Urinary bladder (tissue), 4 donors: ENCODE data around the gene NRDE2. TPM values are rescaled to one million over a fixed set of nuclear protein-coding genes. Genes with fewer than 3 reads are reported as not detected.

Source experiments
- DNase-seq: peaks from one replicate; pipeline ENCODE4 v3.0.0-alpha.2; 2015; ENCODE audit errors: extremely low spot score
- H3K27ac ChIP-seq: one replicate; pipeline ENCODE4 v1.5.1; 2013; ENCODE audit warnings: low read depth, mild to moderate bottlenecking, moderate library complexity
- H3K36me3 ChIP-seq: one replicate; pipeline ENCODE4 v1.6.1; 2013; ENCODE audit warnings: mild to moderate bottlenecking, moderate library complexity; ENCODE audit not compliant: insufficient read depth
- H3K4me1 ChIP-seq: one replicate; pipeline ENCODE4 v1.6.1; 2013; ENCODE audit warnings: mild to moderate bottlenecking, moderate library complexity; ENCODE audit not compliant: insufficient read depth
- H3K4me3 ChIP-seq: one replicate; pipeline ENCODE4 v1.5.1; 2013; ENCODE audit warnings: low read depth, low read length
- WGBS: extraction: QIAGEN DNeasy Blood & Tissue Kit; methylation state at CpG from one replicate; pipeline ENCODE4 v1.1.7; 2013; 5-methylcytosine and 5-hydroxymethylcytosine counted together
- polyA plus RNA-seq: library from polyadenylated mRNA; stranded (reverse); fragments of 200-250 nt; gene quantifications from one replicate; pipeline ENCODE4 v1.2.3, GENCODE V29; 2013
- total RNA-seq: library from RNA; depleted of rRNA; stranded (reverse); fragments of >200 nt; gene quantifications from one replicate; pipeline ENCODE4 v1.2.3, GENCODE V29; 2014
- donor health status: healthy with polysubstance abuse.
- donor health status: healthy.

The NRDE2 gene
- total and polyA plus RNA-seq, 2 donors: 8.0 to 15.6 TPM

- WGBS: 95% methylated on average over 15 of the region's 15 CpGs
- H3K4me1 ChIP-seq: peaks cover 4% of the 10 kb centered on the region
- DNase-seq: no peak
- H3K4me3 ChIP-seq: peak overlapping the region; percentile 47
- peaks cover 2% of the 10 kb centered on the region for H3K36me3 ChIP-seq
- H3K27ac ChIP-seq: no peak overlapping the region
Observed at GRCh38 chr14:90330203-90331196, 1.2 kb downstream of the NRDE2 start.

GRCh38 chr14:90321891-90322290, 9.8 kb downstream of the NRDE2 start:
- Histone ChIP-seq H3K27ac (no peak overlapping the region), H3K4me3 (no peak overlapping the region), H3K36me3 (no peaks in the 10 kb centered on the region), H3K4me1 (no peaks in the 10 kb centered on the region)
- no peak for DNase-seq
- WGBS: 91% methylated on average over 4 of the region's 4 CpGs

GRCh38 chr14:90319634-90320541, 11.9 kb downstream of the NRDE2 start:
- 94% methylated on average over 6 of the region's 6 CpGs for WGBS
- H3K4me1 ChIP-seq: no peaks in the 10 kb centered on the region
- no peak overlapping the region for H3K27ac ChIP-seq
- H3K4me3 ChIP-seq: no peak overlapping the region
- H3K36me3 ChIP-seq: peaks cover 2% of the 10 kb centered on the region
- DNase-seq: no peak

GRCh38 chr14:90319173-90319572, 12.6 kb downstream of the NRDE2 start:
- peaks cover 2% of the 10 kb centered on the region for H3K36me3 ChIP-seq
- no peak overlapping the region for H3K4me3 ChIP-seq
- H3K4me1 ChIP-seq: no peaks in the 10 kb centered on the region
- 86% methylated on average over 3 of the region's 3 CpGs for WGBS
- DNase-seq: no peak
- no peak overlapping the region for H3K27ac ChIP-seq

- H3K27ac ChIP-seq: no peak overlapping the region
- no peak overlapping the region for H3K4me3 ChIP-seq
- no peaks in the 10 kb centered on the region for H3K4me1 ChIP-seq
- WGBS: 88% methylated on average over 4 of the region's 4 CpGs
- DNase-seq: no peak
- peaks cover 2% of the 10 kb centered on the region for H3K36me3 ChIP-seq
Observed at GRCh38 chr14:90318016-90318415, 13.7 kb downstream of the NRDE2 start.

GRCh38 chr14:90317286-90317685, 14.5 kb downstream of the NRDE2 start:
- Histone ChIP-seq H3K4me1 (no peaks in the 10 kb centered on the region), H3K36me3 (peaks cover 2% of the 10 kb centered on the region), H3K4me3 (no peak overlapping the region), H3K27ac (no peak overlapping the region)
- DNase-seq: no peak
- 88% methylated on average over 2 of the region's 2 CpGs for WGBS

- H3K36me3 ChIP-seq: peaks cover 5% of the 10 kb centered on the region
Observed at GRCh38 chr14:90308561-90308960, 23.2 kb downstream of the NRDE2 start.

GRCh38 chr14:90305176-90305601, 26.6 kb downstream of the NRDE2 start:
- no peak overlapping the region for H3K27ac ChIP-seq
- peaks cover 8% of the 10 kb centered on the region for H3K36me3 ChIP-seq
- no peak for DNase-seq
- WGBS: 88% methylated on average over 4 of the region's 4 CpGs
- H3K4me3 ChIP-seq: no peak overlapping the region
- no peaks in the 10 kb centered on the region for H3K4me1 ChIP-seq

More at GRCh38 chr14:90308561-90308960, 23.2 kb downstream of the NRDE2 start:
- Histone ChIP-seq H3K4me1 (no peaks in the 10 kb centered on the region), H3K27ac (no peak overlapping the region), H3K4me3 (no peak overlapping the region)
- DNase-seq: no peak
- 94% methylated on average over 7 of the region's 7 CpGs for WGBS

GRCh38 chr14:90304502-90304901, 27.2 kb downstream of the NRDE2 start:
- Histone ChIP-seq H3K4me1 (no peaks in the 10 kb centered on the region), H3K4me3 (no peak overlapping the region), H3K27ac (no peak overlapping the region), H3K36me3 (peaks cover 8% of the 10 kb centered on the region)
- no peak for DNase-seq

GRCh38 chr14:90303473-90303872, 28.3 kb downstream of the NRDE2 start:
- Histone ChIP-seq H3K36me3 (peaks cover 8% of the 10 kb centered on the region), H3K4me1 (no peaks in the 10 kb centered on the region), H3K4me3 (no peak overlapping the region), H3K27ac (no peak overlapping the region)
- WGBS: 94% methylated on average over 4 of the region's 4 CpGs
- DNase-seq: no peak

GRCh38 chr14:90302529-90303303, 29.0 kb downstream of the NRDE2 start:
- Histone ChIP-seq H3K36me3 (peaks cover 12% of the 10 kb centered on the region), H3K27ac (no peak overlapping the region), H3K4me3 (no peak overlapping the region), H3K4me1 (no peaks in the 10 kb centered on the region)
- 75% methylated on average over 10 of the region's 10 CpGs for WGBS
- no peak for DNase-seq

GRCh38 chr14:90301668-90302090, 30.1 kb downstream of the NRDE2 start:
- 31% methylated on average over 5 of the region's 5 CpGs for WGBS

GRCh38 chr14:90301122-90301521, 30.6 kb downstream of the NRDE2 start:
- 78% methylated on average over 6 of the region's 6 CpGs for WGBS

More at GRCh38 chr14:90301668-90302090, 30.1 kb downstream of the NRDE2 start:
- H3K27ac ChIP-seq: no peak overlapping the region
- H3K36me3 ChIP-seq: peaks cover 12% of the 10 kb centered on the region
- H3K4me3 ChIP-seq: no peak overlapping the region
- DNase-seq: peak; percentile 21
- no peaks in the 10 kb centered on the region for H3K4me1 ChIP-seq

More at GRCh38 chr14:90301122-90301521, 30.6 kb downstream of the NRDE2 start:
- Histone ChIP-seq H3K4me1 (no peaks in the 10 kb centered on the region), H3K4me3 (no peak overlapping the region), H3K27ac (no peak overlapping the region), H3K36me3 (peaks cover 10% of the 10 kb centered on the region)
- DNase-seq: no peak
